ENCODE measurements around the gene GNG7. TPM values are rescaled to one million over a fixed set of nuclear protein-coding genes. Genes with fewer than 3 reads are reported as not detected.

Gene GNG7
- total and polyA plus RNA-seq, 10 of the 15 experiments (the other 5 are each of a cell fraction or from before 2014, with no cell fraction given), result 1.9 to 13.6 (median 6.5) TPM

GRCh38 chr19:2578901-2579677, 123.4 kb downstream of the GNG7 start (continued):
- peak; percentile 43 to 79 (median 72); a peak in 5 of 6 replicates for TF ChIP-seq CTCF (IDR thresholded peaks at IDR 0.05 in 2 of 3, conservative IDR thresholded peaks at IDR 0.05 in 1 of 3; ENCODE audit: control insufficient read depth in 2 of 3, extremely low read depth in 1 of 3, insufficient read depth in 1 of 3, low read depth in 3 of 3, low read length in 3 of 3)
- TF ChIP-seq TBL1XR1 (IDR thresholded peaks at IDR 0.05; ENCODE audit: low read depth, low read length), result 0 out of 2 replicates have a peak, but pooled peaks have one; percentile 23
- TF ChIP-seq STAT1 (conservative IDR thresholded peaks at IDR 0.05), result no peak
- 0 out of 2 replicates have a peak, but pooled peaks have one; percentile 27 for TF ChIP-seq GATAD2B (conservative IDR thresholded peaks at IDR 0.05; ENCODE audit: low read depth)
- 0 out of 2 replicates have a peak, but pooled peaks have one; percentile 20 for TF ChIP-seq ZNF687 (IDR thresholded peaks at IDR 0.05)
- TF ChIP-seq SKIL (IDR thresholded peaks at IDR 0.05; ENCODE audit: low read depth, poor library complexity, severe bottlenecking), result peak; percentile 31
- no peak for TF ChIP-seq CREM (IDR thresholded peaks at IDR 0.05; ENCODE audit: low read depth)
- TF ChIP-seq RAD21 (IDR thresholded peaks at IDR 0.05; ENCODE audit: insufficient read depth, low read depth, low read length), result peak; percentile 78

Measured in GM12878 (cell line).